CD14-positive monocyte (primary cell): ENCODE results near the gene DPYD. TPM values are rescaled to one million over a fixed set of nuclear protein-coding genes. Genes with fewer than 3 reads are reported as not detected.

Experiments used
- DNase-seq, 3 donors: peaks; one replicate each; pipeline ENCODE4 v3.0.0-alpha.2; 2011 to 2022
- H2AFZ ChIP-seq: 2 replicates; pipeline ENCODE4 v1.6.0; 2012; ENCODE audit warnings: mild to moderate bottlenecking, low read depth, low read length, inconsistent platforms; ENCODE audit not compliant: insufficient read depth, poor library complexity, severe bottlenecking
- H3K27ac ChIP-seq, 2 donors: 1 replicate in 1 of 2; 2 replicates in 1 of 2; pipeline ENCODE4 v1.5.1; 2012 to 2013; ENCODE audit warnings: low read length in 2 of 2, control low read depth in 1 of 2, inconsistent platforms in 1 of 2, low read depth in 1 of 2, mild to moderate bottlenecking in 1 of 2
- H3K27me3 ChIP-seq, 2 donors: one replicate each; pipeline versions ENCODE4 v1.6.0 to v1.6.1; 2011 to 2013; ENCODE audit warnings: low read length in 2 of 2; ENCODE audit not compliant: control insufficient read depth in 2 of 2, insufficient read depth in 2 of 2
- H3K36me3 ChIP-seq, 2 donors: replicated peaks in 1 of 2; 1 replicate in 1 of 2; 2 replicates in 1 of 2; pipeline versions ENCODE4 v1.5.1 to v1.6.1; 2012 to 2013; ENCODE audit warnings: low read length in 2 of 2, control low read depth in 1 of 2, inconsistent platforms in 1 of 2, mild to moderate bottlenecking in 1 of 2; ENCODE audit not compliant: insufficient read depth in 2 of 2, control insufficient read depth in 1 of 2
- H3K4me1 ChIP-seq, 2 donors: 1 replicate in 1 of 2; 2 replicates in 1 of 2; pipeline versions ENCODE4 v1.5.1 to v1.6.1; 2012 to 2013; ENCODE audit warnings: low read length in 2 of 2, control low read depth in 1 of 2, inconsistent platforms in 1 of 2, mild to moderate bottlenecking in 1 of 2, moderate library complexity in 1 of 2; ENCODE audit not compliant: insufficient read depth in 2 of 2, control insufficient read depth in 1 of 2
- H3K4me2 ChIP-seq: replicated peaks from 2 replicates; pipeline ENCODE3; 2012; ENCODE audit warnings: low read length, moderate library complexity, mild to moderate bottlenecking; ENCODE audit not compliant: poor library complexity, severe bottlenecking; ENCODE audit errors: extremely low read depth
- H3K4me3 ChIP-seq, 3 experiments: fragments of 200-600 bp in 1 of 3; sonication (generic) in 1 of 3; replicated peaks in 1 of 3; 1 replicate in 2 of 3; 2 replicates in 1 of 3; pipeline ENCODE4 v1.5.1; 2011 to 2013; ENCODE audit warnings: low read length in 3 of 3, mild to moderate bottlenecking in 3 of 3, control low read depth in 2 of 3, low read depth in 2 of 3, inconsistent platforms in 1 of 3, moderate library complexity in 1 of 3
- H3K79me2 ChIP-seq: 2 replicates; pipeline ENCODE4 v1.6.0; 2012; ENCODE audit warnings: mild to moderate bottlenecking, control low read depth, inconsistent platforms, low read length, moderate library complexity; ENCODE audit not compliant: insufficient read depth
- H3K9ac ChIP-seq: 2 replicates; pipeline ENCODE4 v1.6.0; 2017; ENCODE audit warnings: low read length, mild to moderate bottlenecking; ENCODE audit not compliant: insufficient read depth, poor library complexity, severe bottlenecking
- H3K9me3 ChIP-seq, 2 donors: replicated peaks in 1 of 2; 1 replicate in 1 of 2; 2 replicates in 1 of 2; pipeline versions ENCODE4 v1.5.1 to v1.6.1; 2012 to 2013; ENCODE audit warnings: low read length in 2 of 2, control low read depth in 1 of 2; ENCODE audit not compliant: control insufficient read depth in 1 of 2, insufficient read depth in 1 of 2
- H4K20me1 ChIP-seq: 2 replicates; pipeline ENCODE4 v1.6.0; 2012; ENCODE audit warnings: mild to moderate bottlenecking, low read length, control low read depth, moderate library complexity; ENCODE audit not compliant: insufficient read depth
- H3K27ac Mint-ChIP-seq, 7 donors: one replicate each; pipeline ENCODE4 v1.8.0; 2020; ENCODE audit warnings: mild to moderate bottlenecking in 7 of 7, mixed read lengths in 7 of 7, moderate library complexity in 6 of 7, inconsistent platforms in 2 of 7
- H3K27me3 Mint-ChIP-seq, 3 donors: one replicate each; pipeline ENCODE4 v1.8.0; 2021 to 2022; ENCODE audit warnings: low read depth in 3 of 3, mild to moderate bottlenecking in 3 of 3, mixed read lengths in 3 of 3, moderate library complexity in 3 of 3, inconsistent platforms in 1 of 3
- H3K36me3 Mint-ChIP-seq, 2 donors: one replicate each; pipeline ENCODE4 v1.8.0; 2020; ENCODE audit warnings: mixed read lengths in 2 of 2, inconsistent platforms in 1 of 2, mild to moderate bottlenecking in 1 of 2
- H3K4me1 Mint-ChIP-seq: one replicate; pipeline ENCODE4 v1.8.0; 2020; ENCODE audit warnings: mild to moderate bottlenecking, mixed read lengths
- H3K4me3 Mint-ChIP-seq, 2 donors: one replicate each; pipeline ENCODE4 v1.8.0; 2020; ENCODE audit warnings: mild to moderate bottlenecking in 2 of 2, mixed read lengths in 2 of 2, moderate library complexity in 1 of 2
- H3K9me3 Mint-ChIP-seq, 7 donors: one replicate each; pipeline ENCODE4 v1.8.0; 2020 to 2022; ENCODE audit warnings: mixed read lengths in 7 of 7, mild to moderate bottlenecking in 6 of 7, moderate library complexity in 6 of 7, inconsistent platforms in 2 of 7
- CTCF ChIP-seq: fragments of 200-600 bp; IDR thresholded peaks from one replicate; pipeline ENCODE4 v1.8.0; 2022; ENCODE audit warnings: antibody characterized with exemption, mild to moderate bottlenecking
- WGBS: methylation state at CpG from one replicate; pipeline ENCODE4 v1.1.5; 2013; ENCODE audit warnings: missing lambda C conversion rate; ENCODE audit not compliant: insufficient coverage; 5-methylcytosine and 5-hydroxymethylcytosine counted together
- intact Hi-C, 2 donors: fragments of 100-400 bp; cut with micrococcal nuclease; formaldehyde crosslinking; loops; one replicate each; pipeline versions ENCODE4 v1.15.0 to v1.15.1; 2023
- polyA plus RNA-seq, 3 donors: library from polyadenylated mRNA; depleted of rRNA in 1 of 3; unstranded in 2 of 3; stranded (reverse) in 1 of 3; fragments of 300-500 nt in 2 of 3; fragments of >200 nt in 1 of 3; fragmentation: Illumina TruSeq in 2 of 3; gene quantifications; 1 replicate in 2 of 3; 2 replicates in 1 of 3; pipeline ENCODE4 v1.2.3, GENCODE V29; 2012 to 2021

DPYD gene
- polyA plus RNA-seq, 3 donors, result 87.6 to 171 (median 144) TPM

DNA sequence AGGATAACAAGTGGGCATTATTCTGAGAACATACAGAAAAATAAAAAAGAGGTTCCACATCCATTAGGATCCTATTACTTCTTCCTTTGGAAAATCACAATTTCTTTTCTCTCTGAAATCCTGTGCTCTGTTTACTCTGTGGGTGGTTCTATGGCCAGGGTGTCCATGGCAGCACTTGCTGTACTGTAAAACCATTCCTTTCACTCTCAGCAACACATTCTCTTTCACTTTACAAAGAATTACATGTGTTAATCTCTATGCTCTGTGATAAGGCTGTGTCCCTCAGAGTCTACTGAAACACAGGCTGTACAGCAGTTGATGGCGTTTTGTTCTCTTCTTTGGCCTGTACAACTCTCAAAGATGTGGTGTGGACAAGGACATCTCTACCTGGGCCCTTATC lies 675.2 kb downstream of the DPYD start:
- Histone ChIP-seq H2AFZ (no peak overlapping the region), H3K9me3 (peaks cover 0 to 4% of the 10 kb centered on the region in 2 donors), H3K9ac (no peak overlapping the region), H3K36me3 (peaks cover 3 to 25% of the 10 kb centered on the region in 2 donors), H3K4me2 (no peak overlapping the region), H3K27ac (no peak overlapping the region), H3K4me1 (peaks cover 0 to 5% of the 10 kb centered on the region in 2 donors), H4K20me1 (peaks cover 57% of the 10 kb centered on the region), H3K27me3 (no peaks in the 10 kb centered on the region), H3K4me3 (no peak overlapping the region), H3K79me2 (no peaks in the 10 kb centered on the region)
- Mint-ChIP-seq H3K4me1 (peaks cover 14% of the 10 kb centered on the region), H3K36me3 (peaks cover 21 to 32% of the 10 kb centered on the region in 2 donors), H3K4me3 (no peak overlapping the region), H3K27me3 (no peaks in the 10 kb centered on the region), H3K27ac (peak overlapping the region in 1 of 7 donors; percentile 36), H3K9me3 (peaks cover 0 to 8% (median 6%) of the 10 kb centered on the region in 7 donors)
- no peak for TF ChIP-seq CTCF
- no peak for DNase-seq
- 50% methylated on average over 1 of the region's 1 CpG for WGBS
- intact Hi-C loops, result no loop called here

- Histone ChIP-seq H3K4me1 (peaks cover 0 to 5% of the 10 kb centered on the region in 2 donors), H3K27ac (no peak overlapping the region), H2AFZ (no peak overlapping the region), H3K4me2 (no peak overlapping the region), H3K79me2 (no peaks in the 10 kb centered on the region), H3K36me3 (peaks cover 3 to 20% of the 10 kb centered on the region in 2 donors), H3K9ac (no peak overlapping the region), H3K9me3 (peaks cover 0 to 4% of the 10 kb centered on the region in 2 donors), H3K27me3 (no peaks in the 10 kb centered on the region), H4K20me1 (peaks cover 57% of the 10 kb centered on the region), H3K4me3 (no peak overlapping the region)
- intact Hi-C loops, result no loop called here
- peaks cover 0 to 8% (median 6%) of the 10 kb centered on the region in 7 donors for H3K9me3 Mint-ChIP-seq
- DNase-seq, result no peak
- H3K27ac Mint-ChIP-seq, result no peak overlapping the region
- TF ChIP-seq CTCF, result no peak
- WGBS, result no CpG with 5 or more reads among the region's 4 CpGs
- no peak overlapping the region for H3K4me3 Mint-ChIP-seq
- no peaks in the 10 kb centered on the region for H3K27me3 Mint-ChIP-seq
- H3K4me1 Mint-ChIP-seq, result peaks cover 14% of the 10 kb centered on the region
- peaks cover 16 to 26% of the 10 kb centered on the region in 2 donors for H3K36me3 Mint-ChIP-seq
Observed at GRCh38 chr1:97245026-97245425, 675.8 kb downstream of the DPYD start.
